ENCODE data around the gene SLC2A1. TPM values are rescaled to one million over a fixed set of nuclear protein-coding genes. Genes with fewer than 3 reads are reported as not detected.
A peak's percentile ranks its signal among the peaks of the same experiment; 100 is the strongest.
"Not testable (repeated sequence)": the region's sequence is repeated elsewhere in the genome, so short reads cannot be mapped to it uniquely, and the experiment has no call there.

The SLC2A1 gene
- total RNA-seq, 1 donor from 2014 or later, result 46.4 TPM

DNA sequence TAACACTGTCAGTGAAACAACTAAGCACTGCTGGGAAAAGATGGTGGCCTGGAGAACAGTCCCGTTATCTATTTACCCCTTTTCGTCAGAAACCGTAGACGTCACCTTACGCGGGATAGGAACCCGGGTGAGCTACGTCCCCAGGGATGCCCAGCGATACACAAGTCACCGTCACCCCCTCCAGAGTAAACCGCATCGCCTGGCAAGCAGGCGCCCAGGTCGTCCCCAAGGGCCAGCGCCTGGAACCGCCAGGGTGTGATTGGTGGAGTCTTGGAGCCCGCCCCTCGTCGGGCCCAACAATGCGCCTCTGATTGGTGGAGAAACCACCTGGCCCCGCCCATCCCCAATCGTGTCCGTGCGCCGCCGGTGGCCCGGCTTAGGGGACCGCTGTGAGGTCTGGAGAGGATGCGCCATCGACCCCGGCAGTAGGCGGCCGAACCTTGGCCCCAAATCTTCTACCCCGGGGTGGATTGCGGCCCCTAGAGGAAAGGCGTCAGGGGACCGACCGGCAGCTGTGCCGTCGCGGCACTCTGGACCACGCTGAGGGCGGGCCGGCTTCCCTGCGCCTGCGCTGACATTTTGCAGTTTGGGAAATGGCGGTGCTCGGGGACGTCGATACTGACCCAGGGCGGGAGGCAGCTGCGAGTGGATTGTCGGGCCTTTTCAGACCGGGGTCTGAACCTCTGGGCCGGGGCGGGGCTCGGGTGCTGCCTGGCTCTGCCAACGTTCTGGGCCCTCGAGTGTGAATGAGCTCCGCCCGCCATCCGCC is 34.4 kb downstream of the SLC2A1 start:
- intact Hi-C loops (cut with DNase I), result loop anchor here (5.0 kb wide), 1 partner anchor 33 kb away; the partner anchor contains the start of gene SLC2A1

GRCh38 chr1:42923367-42924081 is 35.1 kb downstream of the SLC2A1 start:
- intact Hi-C loops (cut with DNase I), result loop anchor here (5.0 kb wide), 1 partner anchor 34 kb away; the partner anchor contains the start of gene SLC2A1
- ATAC-seq, result no peak
- DNase-seq (ENCODE audit: missing footprints), result no peak

More for the DNA sequence above, 34.4 kb downstream of the SLC2A1 start:
- DNase-seq (ENCODE audit: missing footprints), result peak; percentile 98
- ATAC-seq, result peak; percentile 99

- ATAC-seq, result peak; percentile 33
- intact Hi-C loops (cut with DNase I), result loop anchor here (5.0 kb wide), 1 partner anchor 34 kb away; the partner anchor contains the start of gene SLC2A1
Measured at GRCh38 chr1:42922687-42923366, 35.8 kb downstream of the SLC2A1 start.

GRCh38 chr1:42921769-42922168 is 36.9 kb downstream of the SLC2A1 start:
- intact Hi-C loops (cut with DNase I), result loop anchor here (5.0 kb wide), 1 partner anchor 36 kb away; the partner anchor contains the start of gene SLC2A1
- ATAC-seq, result no peak
- DNase-seq (ENCODE audit: missing footprints), result no peak

More at GRCh38 chr1:42922687-42923366, 35.8 kb downstream of the SLC2A1 start:
- DNase-seq (ENCODE audit: missing footprints), result no peak

DNA sequence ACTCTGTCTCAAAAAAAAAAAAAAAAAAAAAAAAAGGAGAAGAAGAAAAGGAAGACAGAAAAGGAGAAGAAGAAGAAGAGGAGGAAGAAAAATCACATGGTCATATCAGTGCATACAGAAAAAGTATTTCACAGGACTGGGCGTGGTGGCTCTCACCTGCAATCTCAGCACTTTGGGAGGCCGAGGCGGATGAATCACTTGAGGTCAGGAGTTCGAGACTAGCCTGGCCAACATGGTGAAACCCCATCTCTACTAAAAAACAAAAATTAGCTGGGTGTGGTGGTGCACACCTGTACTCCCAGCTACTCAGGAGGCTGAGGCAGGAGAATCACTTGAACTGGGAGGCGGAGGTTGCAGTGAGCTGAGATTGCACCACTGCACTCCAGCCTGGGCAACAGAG is 39.0 kb downstream of the SLC2A1 start:
- ATAC-seq; DNase-seq (ENCODE audit: missing footprints): not testable (repeated sequence)
- intact Hi-C loops (cut with DNase I), result loop anchor here (5.0 kb wide), 1 partner anchor 38 kb away; the partner anchor contains the start of gene SLC2A1

- ATAC-seq (no peak), DNase-seq (ENCODE audit: missing footprints) (no peak)
- intact Hi-C loops (cut with DNase I), result no loop called here
Measured at GRCh38 chr1:42917241-42917495, 41.5 kb downstream of the SLC2A1 start.

- DNase-seq (ENCODE audit: missing footprints) (no peak), ATAC-seq (no peak)
- intact Hi-C loops (cut with DNase I), result no loop called here
Measured at GRCh38 chr1:42915456-42915855, 43.2 kb downstream of the SLC2A1 start.

GRCh38 chr1:42914092-42914627 is 44.5 kb downstream of the SLC2A1 start:
- no peak for ATAC-seq
- intact Hi-C loops (cut with DNase I), result no loop called here
- no peak for DNase-seq (ENCODE audit: missing footprints)

GRCh38 chr1:42913426-42914091 is 45.1 kb downstream of the SLC2A1 start:
- intact Hi-C loops (cut with DNase I), result loop anchor here (1.0 kb wide), 1 partner anchor 161 kb away; no protein-coding TSS in a partner anchor
- DNase-seq (ENCODE audit: missing footprints), result no peak
- peak; percentile 68 for ATAC-seq

DNA sequence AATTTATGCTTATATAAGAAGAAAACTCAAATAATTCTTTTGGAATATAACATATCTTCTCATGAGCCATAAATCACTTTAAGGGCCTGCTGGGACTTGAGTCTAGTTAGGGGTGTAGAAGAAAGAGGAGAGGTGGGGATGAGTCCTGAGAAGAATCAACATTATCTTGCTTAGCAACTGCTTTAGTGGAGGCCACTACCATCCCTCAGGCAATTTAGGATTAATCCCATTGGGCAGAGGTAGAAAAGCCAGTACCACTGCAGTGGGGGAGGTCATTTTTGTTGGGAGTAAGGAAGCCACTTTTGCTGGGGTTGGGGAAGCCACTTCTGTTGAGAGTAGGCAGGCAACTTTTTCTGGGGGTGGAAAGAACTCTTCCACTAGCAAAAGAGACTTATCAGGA is 47.7 kb downstream of the SLC2A1 start:
- DNase-seq (ENCODE audit: missing footprints) (no peak), ATAC-seq (no peak)
- intact Hi-C loops (cut with DNase I), result no loop called here

DNA sequence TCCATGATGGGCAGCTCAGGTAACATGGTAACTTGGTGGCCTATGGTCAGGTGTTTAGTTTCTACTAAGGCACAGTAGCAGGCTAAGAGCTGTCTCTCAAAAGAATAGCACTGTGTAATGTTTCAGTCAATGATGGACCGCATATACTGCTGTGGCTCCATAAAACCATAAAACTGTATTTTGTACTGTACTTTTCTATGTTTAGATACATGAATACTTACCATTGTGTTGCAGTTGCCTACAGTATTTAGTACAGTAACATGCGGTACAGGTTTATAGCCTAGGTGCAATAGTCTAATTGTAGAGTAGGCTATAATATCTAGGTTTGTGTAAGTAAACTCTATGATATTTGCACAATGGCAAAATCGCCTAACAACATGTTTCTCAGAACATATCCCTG is 50.6 kb downstream of the SLC2A1 start:
- DNase-seq (ENCODE audit: missing footprints) (no peak), ATAC-seq (no peak)
- intact Hi-C loops (cut with DNase I), result no loop called here

DNA sequence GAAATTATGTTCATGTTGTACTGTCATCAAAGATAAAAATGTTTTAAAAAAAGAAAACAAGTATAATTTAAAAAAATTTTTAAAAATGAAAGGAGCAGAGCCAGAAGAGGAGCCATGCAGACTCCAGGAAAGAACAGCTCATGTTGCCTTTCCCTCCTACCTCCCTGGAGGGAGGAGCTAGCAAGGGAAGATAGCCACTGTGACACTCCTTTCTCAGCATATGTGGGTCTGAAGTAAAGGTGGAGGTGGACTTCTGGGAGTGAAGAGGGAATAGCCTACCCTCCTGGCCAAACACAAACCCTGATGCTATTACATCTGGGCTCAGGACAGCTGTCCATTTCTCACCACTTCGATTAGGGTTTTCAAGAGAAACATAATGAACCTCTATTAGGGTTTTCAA is 54.2 kb downstream of the SLC2A1 start:
- no peak for DNase-seq (ENCODE audit: missing footprints)
- intact Hi-C loops (cut with DNase I), result no loop called here
- no peak for ATAC-seq

GRCh38 chr1:42899960-42900359 is 58.7 kb downstream of the SLC2A1 start:
- intact Hi-C loops (cut with DNase I); DNase-seq (ENCODE audit: missing footprints); ATAC-seq: not testable (repeated sequence)

DNA sequence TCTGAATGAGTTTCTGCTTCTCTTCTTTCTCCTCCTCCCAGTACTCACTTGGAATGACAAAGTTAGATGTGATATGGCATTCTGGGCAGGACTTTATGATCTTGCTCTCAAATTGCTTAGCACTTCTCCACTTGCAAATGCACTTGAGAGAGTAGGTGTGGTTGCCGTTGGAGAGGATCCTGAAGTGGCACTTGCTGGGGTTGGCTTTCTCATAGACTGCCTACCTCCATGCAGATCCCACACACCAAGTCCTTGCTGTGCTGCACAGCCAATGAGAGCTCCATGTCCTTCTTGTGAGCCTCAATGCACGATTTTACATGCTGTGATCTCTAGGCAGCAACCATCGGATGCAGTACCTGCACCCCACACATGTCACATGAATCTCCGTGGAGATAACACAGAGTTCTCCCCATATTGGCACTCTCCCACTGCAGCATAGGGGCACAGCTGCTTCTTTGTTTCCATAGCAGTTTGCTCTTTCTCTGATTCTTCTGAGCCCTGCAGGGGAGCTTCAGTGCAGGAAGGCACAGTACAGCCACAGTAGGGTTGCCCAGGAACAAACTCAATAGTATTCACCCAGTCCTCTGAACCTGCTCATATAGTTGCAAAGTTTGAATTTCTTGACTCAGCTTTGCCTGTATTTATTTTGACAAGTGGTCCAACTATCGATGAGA is 67.1 kb downstream of the SLC2A1 start:
- DNase-seq (ENCODE audit: missing footprints), result no peak
- intact Hi-C loops (cut with DNase I), result no loop called here
- no peak for ATAC-seq

- no peak for ATAC-seq
- intact Hi-C loops (cut with DNase I), result no loop called here
- DNase-seq (ENCODE audit: missing footprints), result no peak
Measured at GRCh38 chr1:42889264-42889663, 69.4 kb downstream of the SLC2A1 start.

DNA sequence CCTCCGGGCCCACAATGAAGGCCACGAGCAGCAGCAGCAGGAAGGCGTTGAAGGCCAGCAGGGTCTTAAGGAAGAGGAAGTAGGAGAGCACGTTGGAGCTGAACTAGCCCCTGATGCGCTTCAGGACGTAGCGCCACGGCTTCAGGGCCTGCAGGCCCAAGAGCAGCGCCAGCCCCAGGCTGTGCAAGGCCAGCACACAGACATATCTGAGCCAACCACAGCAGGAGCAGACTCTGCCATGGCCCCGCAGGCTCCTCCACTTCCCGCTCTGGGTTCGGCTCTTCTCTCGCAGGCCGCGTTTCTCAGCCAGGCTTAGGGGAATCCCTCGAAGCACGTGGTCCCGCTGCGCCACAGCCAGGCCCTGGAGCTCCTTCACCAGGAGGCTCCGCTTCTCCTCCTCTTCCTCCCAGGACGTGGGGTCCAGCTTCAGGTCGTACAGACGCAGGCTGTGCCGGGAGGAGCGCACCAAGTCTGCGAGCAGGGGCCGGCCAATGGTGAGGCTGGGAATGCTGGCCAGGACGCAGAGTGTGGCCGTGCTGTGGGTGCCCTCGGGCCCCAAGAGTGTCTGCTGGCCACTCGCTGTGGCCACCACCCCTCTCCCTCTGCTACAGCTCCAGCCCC is 70.5 kb downstream of the SLC2A1 start:
- ATAC-seq (no peak), DNase-seq (ENCODE audit: missing footprints) (no peak)
- intact Hi-C loops (cut with DNase I), result no loop called here

GRCh38 chr1:42887366-42887765 is 71.3 kb downstream of the SLC2A1 start:
- ATAC-seq, result no peak
- DNase-seq (ENCODE audit: missing footprints), result no peak
- intact Hi-C loops (cut with DNase I), result no loop called here

GRCh38 chr1:42886800-42887199 is 71.9 kb downstream of the SLC2A1 start:
- ATAC-seq (no peak), DNase-seq (ENCODE audit: missing footprints) (no peak)
- intact Hi-C loops (cut with DNase I), result no loop called here

Measured in Right ventricle myocardium inferior (tissue), 1 donor.